Thoracic aorta (tissue), 2 donors: ENCODE data around the gene FIZ1. TPM values are rescaled to one million over a fixed set of nuclear protein-coding genes. Genes with fewer than 3 reads are reported as not detected.

Experiments used
- ATAC-seq: fragments of 150-250 bp; one replicate; pipeline ENCODE4 v1.8.0; 2017; ENCODE audit warnings: low read depth; ENCODE audit not compliant: insufficient number of reproducible peaks, low FRiP score
- DNase-seq: peaks from one replicate; pipeline ENCODE4 v3.0.0-alpha.2; 2020; ENCODE audit warnings: low spot score
- H3K27ac ChIP-seq, 2 donors: fragments of 200-600 bp; sonication (generic); 1 replicate in 1 of 2; 2 replicates in 1 of 2; pipeline ENCODE4 v1.5.1; 2016; ENCODE audit warnings: mild to moderate bottlenecking in 2 of 2, moderate library complexity in 2 of 2
- H3K27me3 ChIP-seq: fragments of 200-600 bp; sonication (generic); replicated peaks from 2 replicates; pipeline ENCODE4 v1.6.0; 2016; ENCODE audit warnings: mild to moderate bottlenecking; ENCODE audit not compliant: insufficient read depth
- H3K36me3 ChIP-seq: fragments of 200-600 bp; sonication (generic); one replicate; pipeline ENCODE4 v1.5.1; 2016
- H3K4me1 ChIP-seq, 2 donors: fragments of 200-600 bp; sonication (generic); 1 replicate in 1 of 2; 2 replicates in 1 of 2; pipeline versions ENCODE4 v1.5.1 to v1.6.0; 2016; ENCODE audit warnings: low read depth in 2 of 2, mild to moderate bottlenecking in 1 of 2; ENCODE audit not compliant: control insufficient read depth in 1 of 2
- H3K4me3 ChIP-seq: fragments of 200-600 bp; sonication (generic); 2 replicates; pipeline ENCODE4 v1.5.1; 2016; ENCODE audit warnings: mild to moderate bottlenecking
- H3K9me3 ChIP-seq: fragments of 200-600 bp; sonication (generic); 2 replicates; pipeline ENCODE4 v1.5.1; 2016
- total RNA-seq, 2 donors: library from RNA; depleted of rRNA; stranded (reverse); fragments of >200 nt; gene quantifications; one replicate each; pipeline versions ENCODE4 v1.1.0 to v1.2.3, GENCODE V29; 2016
- TF ChIP-seq, protein P1 (sequence below): fragments of 200-600 bp; sonication (generic); IDR thresholded peaks from one replicate; pipeline ENCODE4 v1.5.1; 2019; ENCODE audit warnings: antibody characterized with exemption

Gene FIZ1
- total RNA-seq, 2 donors from 2014 or later: 9.5 to 17.3 TPM

DNA sequence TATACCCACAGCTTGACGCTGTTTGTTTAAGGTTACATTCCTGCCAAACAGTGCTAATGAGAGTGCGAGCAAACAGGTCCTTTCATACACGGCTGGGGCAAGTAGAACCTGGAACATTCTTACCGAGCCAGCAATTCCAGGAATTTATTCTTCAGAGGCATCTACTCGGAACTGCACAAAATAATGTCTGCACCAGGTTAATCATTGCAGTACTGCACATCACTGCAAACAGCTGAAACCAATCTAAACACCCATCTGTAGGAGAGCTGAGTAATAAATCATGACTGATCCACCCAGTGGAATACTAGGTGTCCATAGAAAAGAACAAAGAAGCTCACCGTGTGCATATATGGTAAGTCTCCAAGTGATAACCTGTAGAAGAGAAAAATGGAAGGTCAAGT, 17.5 kb downstream of the FIZ1 start:
- no peak for DNase-seq
- no peak overlapping the region for H3K27ac ChIP-seq
- no peaks in the 10 kb centered on the region for H3K27me3 ChIP-seq
- H3K9me3 ChIP-seq: no peaks in the 10 kb centered on the region
- H3K4me3 ChIP-seq: no peak overlapping the region
- no peak for ATAC-seq
- H3K36me3 ChIP-seq: peaks cover 18% of the 10 kb centered on the region
- TF ChIP-seq, protein P1, sequence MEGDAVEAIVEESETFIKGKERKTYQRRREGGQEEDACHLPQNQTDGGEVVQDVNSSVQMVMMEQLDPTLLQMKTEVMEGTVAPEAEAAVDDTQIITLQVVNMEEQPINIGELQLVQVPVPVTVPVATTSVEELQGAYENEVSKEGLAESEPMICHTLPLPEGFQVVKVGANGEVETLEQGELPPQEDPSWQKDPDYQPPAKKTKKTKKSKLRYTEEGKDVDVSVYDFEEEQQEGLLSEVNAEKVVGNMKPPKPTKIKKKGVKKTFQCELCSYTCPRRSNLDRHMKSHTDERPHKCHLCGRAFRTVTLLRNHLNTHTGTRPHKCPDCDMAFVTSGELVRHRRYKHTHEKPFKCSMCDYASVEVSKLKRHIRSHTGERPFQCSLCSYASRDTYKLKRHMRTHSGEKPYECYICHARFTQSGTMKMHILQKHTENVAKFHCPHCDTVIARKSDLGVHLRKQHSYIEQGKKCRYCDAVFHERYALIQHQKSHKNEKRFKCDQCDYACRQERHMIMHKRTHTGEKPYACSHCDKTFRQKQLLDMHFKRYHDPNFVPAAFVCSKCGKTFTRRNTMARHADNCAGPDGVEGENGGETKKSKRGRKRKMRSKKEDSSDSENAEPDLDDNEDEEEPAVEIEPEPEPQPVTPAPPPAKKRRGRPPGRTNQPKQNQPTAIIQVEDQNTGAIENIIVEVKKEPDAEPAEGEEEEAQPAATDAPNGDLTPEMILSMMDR: no peak
- H3K4me1 ChIP-seq: peaks cover 11 to 29% of the 10 kb centered on the region in 2 donors

DNA sequence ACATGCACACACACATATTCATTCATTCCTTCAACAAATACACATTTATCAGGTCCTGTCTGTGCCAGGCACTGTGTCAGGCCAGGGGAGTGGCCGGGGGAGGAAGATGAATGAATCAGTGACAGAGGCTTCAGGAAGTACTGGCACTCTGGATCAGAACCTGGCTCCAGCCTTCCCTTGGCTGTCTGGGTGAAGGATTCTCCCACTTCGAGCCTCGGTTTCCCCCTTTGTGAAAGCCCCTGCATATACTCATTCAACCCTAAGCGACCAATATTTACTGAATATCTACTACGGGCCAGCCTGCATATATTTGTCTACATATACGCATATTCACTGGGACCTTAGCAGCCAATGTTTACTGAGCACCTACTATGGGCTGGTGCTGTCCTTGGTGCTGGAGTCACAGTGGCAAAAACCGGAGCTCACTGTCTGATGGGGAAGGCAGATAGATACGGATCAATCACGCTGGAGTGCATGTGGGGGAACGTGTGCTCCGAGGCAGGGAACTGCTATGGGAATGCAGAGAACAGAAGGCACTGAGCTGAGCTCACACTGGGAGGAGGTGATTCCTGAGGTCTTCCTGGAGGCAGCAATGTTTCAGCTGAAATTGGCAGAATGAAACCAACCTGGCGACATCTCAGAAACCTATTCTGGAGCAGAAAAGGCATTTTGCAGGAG, 18.0 kb downstream of the FIZ1 start:
- peak overlapping the region; percentile 99 for H3K4me3 ChIP-seq
- H3K27me3 ChIP-seq: no peaks in the 10 kb centered on the region
- no peak for DNase-seq
- H3K9me3 ChIP-seq: no peaks in the 10 kb centered on the region
- TF ChIP-seq, protein P1: no peak
- H3K27ac ChIP-seq: peak overlapping the region; percentile 79 to 86
- H3K4me1 ChIP-seq: peaks cover 6 to 24% of the 10 kb centered on the region in 2 donors
- no peak for ATAC-seq
- H3K36me3 ChIP-seq: peaks cover 18% of the 10 kb centered on the region

DNA sequence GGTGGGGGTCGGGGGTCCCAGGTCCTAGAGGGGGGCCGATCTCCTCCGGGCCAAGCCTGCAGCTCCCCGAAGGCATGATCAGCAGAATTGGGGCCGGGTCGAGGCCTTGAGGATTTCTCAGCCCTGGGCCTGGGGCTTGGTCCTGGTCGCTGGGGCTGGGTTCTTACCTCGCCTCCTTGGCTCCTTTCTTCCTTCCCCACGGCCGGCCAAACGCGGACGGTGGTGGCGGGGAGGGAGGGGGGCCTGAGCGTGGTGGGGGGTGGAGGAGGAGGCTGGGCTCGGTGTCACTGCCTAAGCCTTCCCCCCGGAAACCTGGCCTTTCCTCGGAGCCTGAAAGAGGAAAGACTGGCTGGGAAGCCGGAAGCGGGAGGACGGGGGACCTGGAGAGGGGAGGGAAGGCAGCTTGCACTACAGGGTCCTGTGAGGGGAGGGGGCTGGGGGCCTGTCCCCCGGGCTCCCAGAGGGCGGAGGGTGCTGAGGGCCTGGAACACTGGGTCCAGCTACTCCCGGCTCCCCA, 18.6 kb downstream of the FIZ1 start, which contains the start of gene ZNF579:
Gene ZNF579 (minus strand): TSS at position 221 of the 517 bp plus-strand sequence. CDS start 1,209 bp downstream, outside the sequence.
- H3K4me1 ChIP-seq: peaks cover 3 to 20% of the 10 kb centered on the region in 2 donors
- DNase-seq (peak; percentile 40), ATAC-seq (peak; percentile 50)
- H3K27me3 ChIP-seq: no peaks in the 10 kb centered on the region
- TF ChIP-seq, protein P1: no peak
- H3K4me3 ChIP-seq: peak within 1 kb of the TSS; percentile 99
- peak within 1 kb of the TSS; percentile 79 to 86 for H3K27ac ChIP-seq
- H3K36me3 ChIP-seq: peaks cover 18% of the 10 kb centered on the region
- H3K9me3 ChIP-seq: no peaks in the 10 kb centered on the region

DNA sequence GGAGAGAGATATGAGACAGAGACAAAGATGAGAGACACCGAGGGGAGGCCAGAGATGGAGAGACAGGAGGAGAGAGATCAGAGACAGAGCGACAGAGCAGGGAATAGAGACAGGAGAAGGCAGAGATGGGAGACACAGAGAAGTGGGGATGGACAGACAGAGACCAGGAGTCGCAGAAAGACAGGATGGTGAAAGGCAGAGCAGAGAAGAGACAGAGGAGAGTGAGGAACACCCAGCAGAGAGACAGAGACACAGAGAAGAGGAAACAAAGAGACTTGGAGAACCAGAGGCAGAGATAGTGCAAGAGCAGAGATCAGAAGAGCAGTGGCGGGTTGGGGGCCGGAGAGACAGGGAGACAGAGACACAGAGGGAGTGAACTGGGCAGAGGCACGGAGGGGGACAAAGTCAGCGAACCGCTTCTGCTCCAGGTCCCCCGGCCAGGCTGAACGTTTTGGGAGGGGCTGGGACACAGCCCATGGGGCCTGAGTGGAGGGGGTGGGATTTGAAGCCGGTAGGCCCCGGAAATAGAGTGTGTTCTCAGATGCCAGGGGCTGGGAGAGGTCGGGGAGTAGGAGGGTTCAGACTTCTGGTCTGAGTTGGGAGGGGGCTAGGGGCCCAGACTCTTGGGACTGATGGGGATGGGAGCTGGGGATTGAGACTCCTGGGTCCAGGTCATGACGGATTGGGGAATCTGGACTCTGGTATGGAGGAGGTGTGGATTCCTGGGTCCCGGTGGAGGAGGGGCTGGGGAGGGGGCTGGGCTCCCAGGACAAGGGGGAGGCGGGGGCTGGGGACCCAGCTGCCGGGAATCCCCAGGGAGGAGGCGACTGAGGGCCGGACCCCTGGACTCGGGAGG, 19.3 kb downstream of the FIZ1 start:
- Histone ChIP-seq H3K4me1 (peaks cover 3 to 20% of the 10 kb centered on the region in 2 donors), H3K36me3 (peaks cover 18% of the 10 kb centered on the region), H3K9me3 (no peaks in the 10 kb centered on the region), H3K27me3 (no peaks in the 10 kb centered on the region), H3K27ac (peak overlapping the region; percentile 79 to 86), H3K4me3 (peak overlapping the region; percentile 99)
- DNase-seq: no peak
- TF ChIP-seq, protein P1: no peak
- ATAC-seq: no peak
